Stomach (tissue), 9 donors: ENCODE measurements around the gene KRT24. TPM values are rescaled to one million over a fixed set of nuclear protein-coding genes. Genes with fewer than 3 reads are reported as not detected.

Source experiments
- DNase-seq, 2 donors: peaks; one replicate each; pipeline versions ENCODE4 v3.0.0 to v3.0.0-alpha.2; 2013 to 2019
- H3K27ac ChIP-seq, 5 donors: fragments of 200-600 bp in 4 of 5; sonication (generic) in 4 of 5; one replicate each; pipeline ENCODE4 v1.5.1; 2013 to 2019; ENCODE audit warnings: mild to moderate bottlenecking in 1 of 5, moderate library complexity in 1 of 5
- H3K27me3 ChIP-seq, 3 donors: fragments of 200-600 bp; sonication (generic); one replicate each; pipeline ENCODE4 v1.5.1; 2017 to 2019; ENCODE audit warnings: mixed run types in 1 of 3
- H3K36me3 ChIP-seq, 4 donors: fragments of 200-600 bp; sonication (generic); 1 replicate in 3 of 4; 2 replicates in 1 of 4; pipeline ENCODE4 v1.5.1; 2016 to 2019
- H3K4me1 ChIP-seq, 4 donors: fragments of 200-600 bp; sonication (generic); one replicate each; pipeline ENCODE4 v1.5.1; 2016 to 2019
- H3K4me3 ChIP-seq, 4 donors: fragments of 200-600 bp; sonication (generic) in 3 of 4; one replicate each; pipeline ENCODE4 v1.5.1; 2016 to 2019; ENCODE audit warnings: mild to moderate bottlenecking in 1 of 4
- H3K9me3 ChIP-seq, 4 donors: fragments of 200-600 bp; sonication (generic); one replicate each; pipeline ENCODE4 v1.5.1; 2016 to 2019
- EP300 ChIP-seq: sonication (generic); formaldehyde crosslinking; IDR thresholded peaks from one replicate; pipeline ENCODE4 v1.6.1; 2017; ENCODE audit warnings: antibody characterized with exemption
- POLR2A ChIP-seq, 4 donors: fragments of 450-650 bp; IDR thresholded peaks; one replicate each; pipeline ENCODE4 v1.6.1; 2016; ENCODE audit warnings: antibody characterized with exemption in 4 of 4, control low read depth in 2 of 4, mild to moderate bottlenecking in 1 of 4, moderate library complexity in 1 of 4
- POLR2AphosphoS5 ChIP-seq, 3 donors: sonication (generic); formaldehyde crosslinking; IDR thresholded peaks; one replicate each; pipeline ENCODE4 v1.6.1; 2016; ENCODE audit warnings: antibody characterized with exemption in 3 of 3
- WGBS, 5 donors: extraction: QIAGEN DNeasy Blood & Tissue Kit in 3 of 5; methylation state at CpG; one replicate each; pipeline versions ENCODE4 v1.1.5 to v1.1.7; 2013 to 2018; 5-methylcytosine and 5-hydroxymethylcytosine counted together
- intact Hi-C: fragments of 100-400 bp; cut with DNase I; formaldehyde crosslinking; loops from one replicate; pipeline ENCODE4 v1.15.1; 2023; ENCODE audit warnings: low total_unique reads
- polyA plus RNA-seq, 3 donors: library from polyadenylated mRNA; stranded (reverse); fragments of 200-250 nt; gene quantifications; one replicate each; pipeline ENCODE4 v1.2.3, GENCODE V29; 2013
- total RNA-seq, 5 donors: library from RNA; depleted of rRNA; stranded (reverse); fragments of >200 nt; gene quantifications; one replicate each; pipeline versions ENCODE4 v1.1.0 to v1.2.3, GENCODE V29; 2014 to 2016
- TF ChIP-seq, protein P1 (sequence below), 7 experiments: fragments of 450-650 bp in 4 of 7; fragments of 200-600 bp in 3 of 7; sonication (generic) in 3 of 7; IDR thresholded peaks; one replicate each; pipeline ENCODE4 v1.5.1; 2016 to 2019; ENCODE audit warnings: antibody characterized with exemption in 7 of 7, control low read depth in 2 of 7, mild to moderate bottlenecking in 1 of 7
- donor health status: healthy with polysubstance abuse.
- donor health status: Bipolar disorder and iron deficiency.
- donor health status: healthy.

The KRT24 gene
- total and polyA plus RNA-seq, 8 donors: 0.56 to 30.4 (median 1.2) TPM; not detected in 4

DNA sequence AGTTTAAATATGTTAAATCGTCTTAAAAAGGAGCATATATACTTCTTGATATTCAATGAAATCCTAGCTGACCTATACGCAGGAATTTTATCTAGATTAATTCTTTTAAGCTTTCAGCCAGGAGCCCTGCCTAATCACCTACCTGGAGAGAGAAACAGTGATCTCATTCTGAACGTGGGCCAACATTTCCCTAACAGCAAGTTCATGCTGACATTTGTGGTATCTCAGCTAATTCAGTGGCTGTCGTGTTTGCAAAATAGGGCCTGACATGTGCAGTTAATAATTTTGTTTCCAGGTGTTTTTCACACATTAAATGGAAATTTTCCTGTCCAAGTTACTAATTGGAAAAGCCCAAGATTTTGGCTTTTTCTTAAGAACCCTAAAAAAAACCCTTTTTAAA is 17.4 kb downstream of the KRT24 start:
- intact Hi-C loops: no loop called here
- TF ChIP-seq POLR2AphosphoS5 (IDR thresholded peaks at IDR 0.05): peak in 1 of 3 donors; percentile 11
- TF ChIP-seq, protein P1, sequence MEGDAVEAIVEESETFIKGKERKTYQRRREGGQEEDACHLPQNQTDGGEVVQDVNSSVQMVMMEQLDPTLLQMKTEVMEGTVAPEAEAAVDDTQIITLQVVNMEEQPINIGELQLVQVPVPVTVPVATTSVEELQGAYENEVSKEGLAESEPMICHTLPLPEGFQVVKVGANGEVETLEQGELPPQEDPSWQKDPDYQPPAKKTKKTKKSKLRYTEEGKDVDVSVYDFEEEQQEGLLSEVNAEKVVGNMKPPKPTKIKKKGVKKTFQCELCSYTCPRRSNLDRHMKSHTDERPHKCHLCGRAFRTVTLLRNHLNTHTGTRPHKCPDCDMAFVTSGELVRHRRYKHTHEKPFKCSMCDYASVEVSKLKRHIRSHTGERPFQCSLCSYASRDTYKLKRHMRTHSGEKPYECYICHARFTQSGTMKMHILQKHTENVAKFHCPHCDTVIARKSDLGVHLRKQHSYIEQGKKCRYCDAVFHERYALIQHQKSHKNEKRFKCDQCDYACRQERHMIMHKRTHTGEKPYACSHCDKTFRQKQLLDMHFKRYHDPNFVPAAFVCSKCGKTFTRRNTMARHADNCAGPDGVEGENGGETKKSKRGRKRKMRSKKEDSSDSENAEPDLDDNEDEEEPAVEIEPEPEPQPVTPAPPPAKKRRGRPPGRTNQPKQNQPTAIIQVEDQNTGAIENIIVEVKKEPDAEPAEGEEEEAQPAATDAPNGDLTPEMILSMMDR (IDR thresholded peaks at IDR 0.05): no peak
- no peak overlapping the region for H3K4me3 ChIP-seq
- H3K36me3 ChIP-seq: no peaks in the 10 kb centered on the region
- no peaks in the 10 kb centered on the region for H3K9me3 ChIP-seq
- H3K27me3 ChIP-seq: peaks cover 0 to 3% (median 0%) of the 10 kb centered on the region in 3 donors
- DNase-seq: peak; percentile 52 to 85
- H3K27ac ChIP-seq: peak overlapping the region in 1 of 5 donors; percentile 19
- no peaks in the 10 kb centered on the region for H3K4me1 ChIP-seq
- 21 to 44% (median 37%) methylated on average over 4 of the region's 4 CpGs for WGBS, 5 donors

GRCh38 chr17:40680998-40681397 is 22.6 kb downstream of the KRT24 start:
- Histone ChIP-seq H3K4me3 (no peak overlapping the region), H3K36me3 (no peaks in the 10 kb centered on the region), H3K9me3 (no peaks in the 10 kb centered on the region), H3K27me3 (peaks cover 0 to 15% (median 0%) of the 10 kb centered on the region in 3 donors), H3K4me1 (no peaks in the 10 kb centered on the region), H3K27ac (no peak overlapping the region)
- intact Hi-C loops: no loop called here
- TF ChIP-seq EP300 (no peak), POLR2A (IDR thresholded peaks at IDR 0.05) (no peak), POLR2AphosphoS5 (IDR thresholded peaks at IDR 0.05) (no peak)
- TF ChIP-seq, protein P1 (IDR thresholded peaks at IDR 0.05): no peak
- DNase-seq: no peak

- intact Hi-C loops: no loop called here
- H3K27me3 ChIP-seq: peaks cover 0 to 21% (median 0%) of the 10 kb centered on the region in 3 donors
- 76 to 85% (median 79%) methylated on average over 2 of the region's 2 CpGs for WGBS, 5 donors
Observed at GRCh38 chr17:40679523-40679907, 24.0 kb downstream of the KRT24 start.

DNA sequence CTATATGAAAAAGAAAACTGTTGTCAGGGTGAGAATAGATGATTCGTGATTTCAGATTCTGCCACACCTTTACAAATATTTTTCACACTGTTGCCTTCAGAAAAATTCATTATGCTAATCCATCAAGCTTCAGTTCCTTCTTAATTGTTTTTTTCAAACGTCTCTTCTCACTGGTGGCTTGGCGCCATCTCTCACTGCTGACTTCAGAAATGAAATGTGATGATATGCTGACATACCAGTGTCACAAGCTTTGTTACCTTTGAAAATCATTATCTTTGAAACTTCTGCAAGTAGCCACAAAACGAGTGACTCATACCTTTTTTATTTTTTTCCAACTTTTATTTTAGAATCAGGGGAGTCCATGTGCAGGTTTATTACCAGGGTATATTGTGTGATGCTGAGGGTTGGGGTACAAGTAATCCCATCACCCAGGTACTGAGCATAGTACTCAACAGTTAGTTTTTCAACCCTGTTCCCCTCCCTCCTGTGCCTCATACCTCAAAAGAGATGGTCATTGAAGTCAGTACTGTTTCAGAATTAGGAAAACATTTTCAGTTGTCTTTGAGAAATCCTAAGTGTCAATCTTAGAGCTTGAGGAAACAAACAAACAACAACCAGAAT is 24.5 kb downstream of the KRT24 start:
- H3K27ac ChIP-seq: no peak overlapping the region
- no peaks in the 10 kb centered on the region for H3K36me3 ChIP-seq
- no peak for DNase-seq
- H3K4me3 ChIP-seq: no peak overlapping the region
- no peaks in the 10 kb centered on the region for H3K4me1 ChIP-seq
- intact Hi-C loops: no loop called here
- peaks cover 0 to 21% (median 0%) of the 10 kb centered on the region in 3 donors for H3K27me3 ChIP-seq
- no peaks in the 10 kb centered on the region for H3K9me3 ChIP-seq
- TF ChIP-seq, protein P1 (IDR thresholded peaks at IDR 0.05): no peak
- TF ChIP-seq POLR2A (IDR thresholded peaks at IDR 0.05) (no peak), POLR2AphosphoS5 (IDR thresholded peaks at IDR 0.05) (no peak), EP300 (no peak)
- 50 to 59% (median 54%) methylated on average over 4 of the region's 4 CpGs for WGBS, 5 donors

More at GRCh38 chr17:40679523-40679907, 24.0 kb downstream of the KRT24 start:
- Histone ChIP-seq H3K4me1 (no peaks in the 10 kb centered on the region), H3K27ac (no peak overlapping the region), H3K4me3 (no peak overlapping the region), H3K9me3 (no peaks in the 10 kb centered on the region), H3K36me3 (no peaks in the 10 kb centered on the region)
- no peak for DNase-seq
- TF ChIP-seq EP300 (no peak), POLR2AphosphoS5 (IDR thresholded peaks at IDR 0.05) (no peak), POLR2A (IDR thresholded peaks at IDR 0.05) (no peak)
- TF ChIP-seq, protein P1 (IDR thresholded peaks at IDR 0.05): no peak
